ENCODE data around the gene TMEM167B. TPM values are rescaled to one million over a fixed set of nuclear protein-coding genes. Genes with fewer than 3 reads are reported as not detected.

Gene TMEM167B
- total and polyA plus RNA-seq, 4 donors, result 5.4 to 15.4 (median 13.2) TPM

Small RNAs within 50 kb of the gene (small RNA-seq; reads per million reads assigned to genes)
- gene AL356488.2, result not detected

Other genes with a start within 250 kb of the TMEM167B start
- not detected for gene AKNAD1, start 233.7 kb upstream of the TMEM167B start, total RNA-seq
- gene AKNAD1, start 233.7 kb upstream of the TMEM167B start, polyA plus RNA-seq, result not detected
- gene GPSM2, start 213.8 kb upstream of the TMEM167B start, total RNA-seq, result 10 to 100 TPM in 1 of 2 donors, under 1 TPM in 1; 0.33 to 28.9 TPM
- gene GPSM2, start 213.8 kb upstream of the TMEM167B start, polyA plus RNA-seq, result 1 to 10 TPM in 1 of 2 donors, under 1 TPM in 1; 0.61 to 1.5 TPM
- gene CLCC1, start 127.3 kb upstream of the TMEM167B start, total RNA-seq, result 10 to 100 TPM; 16.5 to 39.3 TPM
- gene CLCC1, start 127.3 kb upstream of the TMEM167B start, polyA plus RNA-seq, result 10 to 100 TPM; 11.6 to 14.0 TPM
- gene WDR47, start 48.7 kb upstream of the TMEM167B start, total RNA-seq, result 1 to 10 TPM; 2.9 to 4.1 TPM
- 1 to 10 TPM; 1.2 to 2.1 TPM for gene WDR47, start 48.7 kb upstream of the TMEM167B start, polyA plus RNA-seq
- 10 to 100 TPM; 19.3 to 31.7 TPM for gene TAF13, start 14.8 kb upstream of the TMEM167B start, total RNA-seq
- 10 to 100 TPM; 17.9 to 21.0 TPM for gene TAF13, start 14.8 kb upstream of the TMEM167B start, polyA plus RNA-seq
- gene ELAPOR1, start 23.4 kb downstream of the TMEM167B start, total RNA-seq, result under 1 TPM; 0.17 to 0.42 TPM
- under 1 TPM in 1 of 2 donors, not detected in 1; 0.13 TPM for gene ELAPOR1, start 23.4 kb downstream of the TMEM167B start, polyA plus RNA-seq
- 100 to 1,000 TPM in 1 of 2 donors, 10 to 100 TPM in 1; 57.5 to 104 TPM for gene SARS1, start 123.2 kb downstream of the TMEM167B start, total RNA-seq
- 100 to 1,000 TPM in 1 of 2 donors, 10 to 100 TPM in 1; 81.8 to 132 TPM for gene SARS1, start 123.2 kb downstream of the TMEM167B start, polyA plus RNA-seq
- gene CELSR2, start 158.8 kb downstream of the TMEM167B start, total RNA-seq, result 1 to 10 TPM; 1.5 to 1.6 TPM
- gene CELSR2, start 158.8 kb downstream of the TMEM167B start, polyA plus RNA-seq, result under 1 TPM; 0.73 to 0.78 TPM
- 1 to 10 TPM in 1 of 2 donors, under 1 TPM in 1; 0.25 to 2.6 TPM for gene PSRC1, start 192.4 kb downstream of the TMEM167B start, total RNA-seq
- 1 to 10 TPM in 1 of 2 donors, under 1 TPM in 1; 0.76 to 1.4 TPM for gene PSRC1, start 192.4 kb downstream of the TMEM167B start, polyA plus RNA-seq
- gene MYBPHL, start 216.2 kb downstream of the TMEM167B start, total RNA-seq, result not detected
- not detected for gene MYBPHL, start 216.2 kb downstream of the TMEM167B start, polyA plus RNA-seq

All from liver (tissue), 5 donors.